DOHH2 (cell line): Measurements from ENCODE around the gene IL1RN.

Experiments used
- H3F3A ChIP-seq: fragments of 200-600 bp; sonication (generic), shearing (Covaris generic); 2 replicates; pipeline ENCODE4 v1.6.0; 2016; ENCODE audit warnings: antibody characterized with exemption, mild to moderate bottlenecking; ENCODE audit not compliant: control insufficient read depth, insufficient read depth
- H3K27ac ChIP-seq: fragments of 200-600 bp; sonication (generic); 2 replicates; pipeline ENCODE4 v1.5.1; 2014; ENCODE audit warnings: low read depth, mild to moderate bottlenecking, low read length, moderate library complexity
- H3K27me3 ChIP-seq: fragments of 200-600 bp; sonication (generic); 2 replicates; pipeline ENCODE4 v1.6.1; 2014; ENCODE audit warnings: mild to moderate bottlenecking, low read length, mixed read lengths; ENCODE audit not compliant: control insufficient read depth
- H3K36me3 ChIP-seq: fragments of 200-600 bp; sonication (generic); 2 replicates; pipeline ENCODE4 v1.6.1; 2014; ENCODE audit warnings: mild to moderate bottlenecking, low read length, moderate library complexity, mixed read lengths; ENCODE audit not compliant: control insufficient read depth
- H3K4me1 ChIP-seq: fragments of 200-600 bp; sonication (generic); 2 replicates; pipeline ENCODE4 v1.6.1; 2014; ENCODE audit warnings: mild to moderate bottlenecking, low read length, mixed read lengths; ENCODE audit not compliant: control insufficient read depth
- H3K4me2 ChIP-seq: fragments of 200-600 bp; sonication (generic); 2 replicates; pipeline ENCODE4 v1.6.0; 2014; ENCODE audit warnings: mild to moderate bottlenecking, low read length, moderate library complexity
- H3K4me3 ChIP-seq: fragments of 200-600 bp; sonication (generic); 2 replicates; pipeline ENCODE4 v1.5.1; 2014; ENCODE audit warnings: mild to moderate bottlenecking, low read length, mixed read lengths
- H3K79me2 ChIP-seq: fragments of 200-600 bp; sonication (generic); 2 replicates; pipeline ENCODE4 v1.6.1; 2014; ENCODE audit warnings: mild to moderate bottlenecking, low read length, mixed read lengths; ENCODE audit not compliant: control insufficient read depth
- H3K9me2 ChIP-seq: fragments of 200-600 bp; sonication (generic); replicated peaks from 2 replicates; pipeline ENCODE4 v1.6.1; 2014; ENCODE audit warnings: mild to moderate bottlenecking, low read length, mixed read lengths; ENCODE audit not compliant: control insufficient read depth
- H3K9me3 ChIP-seq: fragments of 200-600 bp; sonication (generic); 2 replicates; pipeline ENCODE4 v1.6.1; 2014; ENCODE audit warnings: antibody characterized with exemption, low read length, mixed read lengths; ENCODE audit not compliant: control insufficient read depth, insufficient read depth
- H4K20me1 ChIP-seq: fragments of 200-600 bp; sonication (generic); 2 replicates; pipeline ENCODE4 v1.6.0; 2014; ENCODE audit warnings: low read depth, mild to moderate bottlenecking, antibody characterized with exemption, low read length, moderate library complexity; ENCODE audit not compliant: control insufficient read depth, insufficient read depth
- CTCF ChIP-seq: fragments of 200-600 bp; sonication (generic); IDR thresholded peaks from one replicate; pipeline ENCODE4 v1.5.1; 2014; ENCODE audit warnings: antibody characterized with exemption, mild to moderate bottlenecking, low read depth, low read length; ENCODE audit not compliant: poor library complexity, severe bottlenecking
- EZH2phosphoT487 ChIP-seq: fragments of 200-600 bp; sonication (generic); IDR thresholded peaks from 2 replicates; pipeline ENCODE4 v1.6.1; 2017; ENCODE audit warnings: borderline replicate concordance, mild to moderate bottlenecking, antibody characterized with exemption, low read length, moderate library complexity, mixed read lengths

Gene IL1RN

GRCh38 chr2:113164215-113164929 lies 37.0 kb downstream of the IL1RN start:
- H3K36me3 ChIP-seq = no peaks in the 10 kb centered on the region

GRCh38 chr2:113164930-113165585 lies 37.7 kb downstream of the IL1RN start:
- H3F3A ChIP-seq = no peaks in the 10 kb centered on the region; the same call in 1 of the 2 replicates
- no peak overlapping the region for H3K27ac ChIP-seq
- no peak overlapping the region for H3K4me3 ChIP-seq
- H3K36me3 ChIP-seq = no peaks in the 10 kb centered on the region
- no peak overlapping the region for H3K4me2 ChIP-seq
- H3K9me2 ChIP-seq = no peaks in the 10 kb centered on the region
- no peaks in the 10 kb centered on the region for H3K27me3 ChIP-seq
- no peaks in the 10 kb centered on the region for H3K9me3 ChIP-seq
- H4K20me1 ChIP-seq = no peaks in the 10 kb centered on the region
- H3K4me1 ChIP-seq = peaks cover 9% of the 10 kb centered on the region
- no peak for TF ChIP-seq EZH2phosphoT487
- no peak for TF ChIP-seq CTCF
- H3K79me2 ChIP-seq = no peaks in the 10 kb centered on the region

More at GRCh38 chr2:113164215-113164929, 37.0 kb downstream of the IL1RN start:
- Histone ChIP-seq H3K4me2 (no peak overlapping the region), H3F3A (no peaks in the 10 kb centered on the region; the same call in 1 of the 2 replicates), H3K27me3 (no peaks in the 10 kb centered on the region), H3K9me2 (no peaks in the 10 kb centered on the region), H3K4me3 (no peak overlapping the region), H4K20me1 (no peaks in the 10 kb centered on the region), H3K9me3 (no peaks in the 10 kb centered on the region), H3K4me1 (peaks cover 9% of the 10 kb centered on the region), H3K27ac (no peak overlapping the region), H3K79me2 (no peaks in the 10 kb centered on the region)
- TF ChIP-seq EZH2phosphoT487 = no peak
- TF ChIP-seq CTCF = no peak

GRCh38 chr2:113166187-113166645 lies 38.8 kb downstream of the IL1RN start:
- Histone ChIP-seq H3K36me3 (no peaks in the 10 kb centered on the region), H3K4me3 (no peak overlapping the region), H3K27ac (no peak overlapping the region), H3K4me2 (no peak overlapping the region), H3K4me1 (peaks cover 9% of the 10 kb centered on the region), H3K9me3 (no peaks in the 10 kb centered on the region), H3K27me3 (no peaks in the 10 kb centered on the region), H3K79me2 (no peaks in the 10 kb centered on the region), H3F3A (no peaks in the 10 kb centered on the region; the same call in 1 of the 2 replicates), H3K9me2 (no peaks in the 10 kb centered on the region), H4K20me1 (no peaks in the 10 kb centered on the region)
- no peak for TF ChIP-seq CTCF
- TF ChIP-seq EZH2phosphoT487 = no peak
